Chondrocyte (in vitro differentiated cells): Measurements from ENCODE around the gene FGFBP3. TPM values are rescaled to one million over a fixed set of nuclear protein-coding genes. Genes with fewer than 3 reads are reported as not detected.

Source experiments
- DNase-seq: peaks from one replicate; pipeline ENCODE4 v3.0.0; 2021; ENCODE audit warnings: mixed read lengths, low spot score
- H3K27ac Mint-ChIP-seq: one replicate; pipeline ENCODE4 v1.8.0; 2021; ENCODE audit warnings: mild to moderate bottlenecking, moderate library complexity, mixed read lengths; ENCODE audit not compliant: unreplicated experiment
- H3K27me3 Mint-ChIP-seq: 2 replicates; pipeline ENCODE4 v1.8.0; 2021; ENCODE audit warnings: low read depth, mixed read lengths
- H3K36me3 Mint-ChIP-seq: 2 replicates; pipeline ENCODE4 v1.8.0; 2021; ENCODE audit warnings: low read depth, mixed read lengths
- H3K4me1 Mint-ChIP-seq: 2 replicates; pipeline ENCODE4 v1.8.0; 2021; ENCODE audit warnings: low read depth, mild to moderate bottlenecking, mixed read lengths
- H3K4me3 Mint-ChIP-seq: one replicate; pipeline ENCODE4 v1.8.0; 2021; ENCODE audit warnings: mild to moderate bottlenecking, moderate library complexity, mixed read lengths; ENCODE audit not compliant: unreplicated experiment
- H3K9me3 Mint-ChIP-seq: 2 replicates; pipeline ENCODE4 v1.8.0; 2021; ENCODE audit warnings: low read depth, mixed read lengths
- CTCF ChIP-seq: fragments of 200-600 bp; sonication (generic); IDR thresholded peaks from 2 replicates; pipeline ENCODE4 v1.5.0; 2021; ENCODE audit warnings: antibody characterized with exemption, mild to moderate bottlenecking, moderate library complexity
- long read RNA-seq: library from polyadenylated mRNA; stranded (forward); transcript quantifications from one replicate; pipeline ENCODE4 v2.0.0, GENCODE V29; 2021
- total RNA-seq: library from RNA; stranded (reverse); gene quantifications from 3 replicates; pipeline ENCODE4 v1.2.1, GENCODE V29; 2021

Gene FGFBP3
- total RNA-seq = 3.8 to 6.1 TPM (median 5.3 TPM) in 3 replicates
- long read RNA-seq, partial matches to known transcripts = 0 of 7 reads
- long read RNA-seq, other reads (novel, unspliced or antisense) = 6 of 7 reads

DNA sequence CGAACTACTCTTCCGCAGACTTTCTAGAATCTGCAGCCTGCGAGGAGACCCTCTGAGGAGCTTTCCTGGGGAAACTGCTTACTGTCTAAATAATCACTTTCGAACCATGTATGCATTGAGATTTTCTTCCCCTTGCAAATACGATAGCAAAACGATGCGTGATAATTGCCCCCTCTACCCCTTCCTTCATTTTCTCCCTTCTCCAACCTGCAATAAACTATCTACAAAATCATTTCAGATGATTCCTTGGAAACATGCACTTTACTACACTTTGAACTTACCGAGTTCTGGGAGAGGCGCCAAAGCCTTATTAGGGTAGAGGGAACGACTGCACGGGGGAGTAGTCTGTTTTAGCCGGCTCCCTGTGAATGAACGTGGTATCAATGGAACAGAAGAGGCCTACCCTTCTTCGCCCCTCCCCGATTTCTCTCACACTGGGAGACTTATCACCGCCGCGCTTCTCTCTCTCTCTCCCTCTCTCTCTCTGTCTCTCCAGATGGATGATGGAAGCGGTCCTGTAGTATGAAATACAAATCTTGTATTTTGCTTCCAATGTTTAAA, at the start of gene FGFBP3:
Gene FGFBP3 (minus strand): TSS at position 370 of the 561 bp plus-strand sequence. CDS start 517 bp downstream, outside the sequence.
- Mint-ChIP-seq H3K4me1 (peaks cover 39% of the 10 kb centered on the region), H3K4me3 (peak within 1 kb of the TSS; percentile 88), H3K27ac (peak within 1 kb of the TSS; percentile 82), H3K27me3 (no peaks in the 10 kb centered on the region), H3K36me3 (no peaks in the 10 kb centered on the region), H3K9me3 (no peaks in the 10 kb centered on the region)
- peak; percentile 48 for TF ChIP-seq CTCF
- DNase-seq = no peak

GRCh38 chr10:91957091-91957490, 47.8 kb upstream of the FGFBP3 start:
- H3K27me3 Mint-ChIP-seq = no peaks in the 10 kb centered on the region

GRCh38 chr10:91955114-91955513, 45.8 kb upstream of the FGFBP3 start:
- no peak for TF ChIP-seq CTCF
- no peak for DNase-seq
- Mint-ChIP-seq H3K27ac (no peak overlapping the region), H3K4me1 (no peaks in the 10 kb centered on the region), H3K4me3 (no peak overlapping the region), H3K9me3 (no peaks in the 10 kb centered on the region), H3K27me3 (no peaks in the 10 kb centered on the region), H3K36me3 (peaks cover 39% of the 10 kb centered on the region)

More at GRCh38 chr10:91957091-91957490, 47.8 kb upstream of the FGFBP3 start:
- H3K9me3 Mint-ChIP-seq = no peaks in the 10 kb centered on the region
- peaks cover 36% of the 10 kb centered on the region for H3K36me3 Mint-ChIP-seq
- no peaks in the 10 kb centered on the region for H3K4me1 Mint-ChIP-seq
- no peak for TF ChIP-seq CTCF
- DNase-seq = no peak
- H3K27ac Mint-ChIP-seq = no peak overlapping the region
- no peak overlapping the region for H3K4me3 Mint-ChIP-seq

DNA sequence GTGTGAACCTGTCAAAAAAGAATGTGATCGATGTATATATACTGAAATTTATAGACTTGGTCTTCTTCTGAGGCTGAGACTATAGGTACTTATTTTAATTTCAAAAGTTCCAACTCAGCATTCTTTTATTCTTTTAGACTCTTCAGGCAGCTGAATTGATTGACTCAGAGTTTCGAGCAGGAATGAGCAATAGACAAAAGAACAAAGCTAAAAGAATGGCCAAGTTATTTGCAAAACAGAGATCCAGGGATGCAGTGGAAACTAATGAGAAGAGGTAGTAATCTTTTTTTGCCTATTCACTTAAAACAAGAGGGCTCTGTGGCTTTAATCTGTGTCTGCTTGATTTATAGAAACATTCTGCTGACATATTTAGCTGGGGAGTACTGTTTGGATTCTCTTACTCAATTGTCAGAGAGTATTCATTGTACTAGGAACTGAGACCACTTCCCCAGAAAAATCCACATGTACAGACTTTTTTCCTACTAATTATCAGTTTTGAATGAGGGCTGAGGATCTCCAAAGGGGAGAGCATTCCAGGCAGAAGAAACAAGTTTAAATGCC, 44.4 kb upstream of the FGFBP3 start:
- Mint-ChIP-seq H3K4me3 (no peak overlapping the region), H3K9me3 (no peaks in the 10 kb centered on the region), H3K4me1 (no peaks in the 10 kb centered on the region), H3K36me3 (peaks cover 28% of the 10 kb centered on the region), H3K27me3 (no peaks in the 10 kb centered on the region), H3K27ac (no peak overlapping the region)
- TF ChIP-seq CTCF = no peak
- DNase-seq = no peak

DNA sequence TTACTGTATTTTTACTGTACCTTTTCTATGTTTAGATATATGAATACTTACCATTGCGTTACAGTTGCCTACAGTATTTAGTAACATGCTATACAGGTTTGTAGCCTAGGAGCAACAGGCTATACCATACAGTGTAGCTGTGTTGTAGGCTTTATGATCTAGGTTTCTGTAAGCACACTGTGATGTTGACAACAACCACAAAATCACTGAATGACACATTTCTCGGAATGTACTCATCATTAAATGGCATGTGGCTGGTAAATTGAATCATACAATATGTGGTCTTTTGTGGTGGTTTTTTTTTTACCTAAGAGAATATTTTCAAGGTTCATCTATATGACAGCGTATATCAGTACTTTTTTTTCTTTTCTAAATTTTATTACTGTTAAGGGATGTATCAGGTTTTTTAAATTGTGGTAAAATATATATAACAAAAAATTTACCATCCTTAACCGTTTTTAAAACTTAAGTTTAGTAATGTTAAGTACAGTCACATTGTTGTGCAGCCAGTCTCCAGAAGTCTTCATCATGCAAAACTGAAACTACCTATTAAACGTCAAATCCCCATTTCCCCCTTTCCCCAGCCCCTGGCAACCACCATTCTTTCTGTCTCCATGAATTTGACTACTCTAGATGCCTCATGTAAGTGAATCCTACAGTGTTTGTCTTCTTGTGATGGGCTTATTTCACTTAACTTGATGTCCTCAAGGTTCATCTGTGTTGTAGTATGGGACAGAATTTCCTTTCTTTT, 35.8 kb upstream of the FGFBP3 start:
- H3K27me3 Mint-ChIP-seq = no peaks in the 10 kb centered on the region
- H3K9me3 Mint-ChIP-seq = no peaks in the 10 kb centered on the region
- no peak overlapping the region for H3K4me3 Mint-ChIP-seq
- peaks cover 8% of the 10 kb centered on the region for H3K36me3 Mint-ChIP-seq
- no peak overlapping the region for H3K27ac Mint-ChIP-seq
- no peak for TF ChIP-seq CTCF
- peaks cover 5% of the 10 kb centered on the region for H3K4me1 Mint-ChIP-seq
- no peak for DNase-seq
